GM23248 (cell line): Measurements from ENCODE around the gene SNX19. TPM values are rescaled to one million over a fixed set of nuclear protein-coding genes. Genes with fewer than 3 reads are reported as not detected.

Experiments
- DNase-seq: peaks from one replicate; pipeline ENCODE4 v3.0.0-alpha.2; 2015
- H2AFZ ChIP-seq: fragments of 200-600 bp; sonication (generic); 2 replicates; pipeline ENCODE4 v1.6.1; 2016; ENCODE audit warnings: antibody characterized with exemption
- H3F3A ChIP-seq: fragments of 200-600 bp; sonication (generic); 2 replicates; pipeline ENCODE4 v1.6.1; 2016; ENCODE audit warnings: mild to moderate bottlenecking, antibody characterized with exemption, mixed run types; ENCODE audit not compliant: insufficient read depth
- H3K27ac ChIP-seq: fragments of 200-600 bp; sonication (generic); 2 replicates; pipeline ENCODE4 v1.5.1; 2016; ENCODE audit warnings: mild to moderate bottlenecking
- H3K27me3 ChIP-seq: fragments of 200-600 bp; sonication (generic); replicated peaks from 2 replicates; pipeline ENCODE4 v1.6.1; 2016; ENCODE audit warnings: mild to moderate bottlenecking; ENCODE audit not compliant: insufficient read depth
- H3K36me3 ChIP-seq: fragments of 200-600 bp; sonication (generic); 2 replicates; pipeline ENCODE4 v1.6.1; 2016; ENCODE audit warnings: low read depth, mild to moderate bottlenecking
- H3K4me1 ChIP-seq: fragments of 200-600 bp; sonication (generic); 2 replicates; pipeline ENCODE4 v1.6.1; 2016; ENCODE audit warnings: mild to moderate bottlenecking; ENCODE audit not compliant: insufficient read depth
- H3K4me2 ChIP-seq: fragments of 200-600 bp; sonication (generic); one replicate; pipeline ENCODE4 v1.6.1; 2016; ENCODE audit warnings: mild to moderate bottlenecking; ENCODE audit not compliant: unreplicated experiment
- H3K4me3 ChIP-seq: fragments of 200-600 bp; sonication (generic); 2 replicates; pipeline ENCODE4 v1.5.1; 2016; ENCODE audit warnings: mild to moderate bottlenecking
- H3K79me2 ChIP-seq: fragments of 200-600 bp; sonication (generic); 2 replicates; pipeline ENCODE4 v1.6.1; 2016; ENCODE audit warnings: mild to moderate bottlenecking; ENCODE audit not compliant: insufficient read depth
- H3K9ac ChIP-seq: fragments of 200-600 bp; sonication (generic); 2 replicates; pipeline ENCODE4 v1.6.1; 2016; ENCODE audit warnings: mild to moderate bottlenecking
- H3K9me2 ChIP-seq: fragments of 200-600 bp; sonication (generic); 2 replicates; pipeline ENCODE4 v1.6.1; 2016; ENCODE audit warnings: mixed run types, mild to moderate bottlenecking, moderate library complexity; ENCODE audit not compliant: insufficient read depth
- H3K9me3 ChIP-seq: fragments of 200-600 bp; sonication (generic); one replicate; pipeline ENCODE4 v1.6.1; 2017; ENCODE audit warnings: low read depth
- H4K20me1 ChIP-seq: fragments of 200-600 bp; sonication (generic); 2 replicates; pipeline ENCODE4 v1.6.0; 2016; ENCODE audit not compliant: insufficient read depth
- EZH2 ChIP-seq: fragments of 200-600 bp; sonication (generic); IDR thresholded peaks from 2 replicates; pipeline ENCODE4 v1.6.1; 2018; ENCODE audit warnings: antibody characterized with exemption, mild to moderate bottlenecking; ENCODE audit not compliant: insufficient read depth, poor library complexity, severe bottlenecking
- EZH2phosphoT487 ChIP-seq: fragments of 200-600 bp; sonication (generic); IDR thresholded peaks from 2 replicates; pipeline ENCODE4 v1.6.1; 2018; ENCODE audit warnings: antibody characterized with exemption, moderate library complexity, mild to moderate bottlenecking, low read depth; ENCODE audit not compliant: insufficient read depth
- WGBS, 2 experiments: methylation state at CpG; one replicate each; pipeline ENCODE4 v1.1.6; 2015 to 2017; ENCODE audit warnings: low lambda C conversion rate in 2 of 2, low coverage in 1 of 2; ENCODE audit errors: missing lambda C conversion rate in 2 of 2; 5-methylcytosine and 5-hydroxymethylcytosine counted together
- in situ Hi-C: fragments of 300-500 bp; cut with MboI; formaldehyde crosslinking; loops from 2 replicates; pipeline ENCODE4 v1.15.0; 2020
- polyA plus RNA-seq: library from polyadenylated mRNA; unstranded; fragments of >200 nt; fragmentation: Nextera tagmentation; extraction: Ambion mirVana; gene quantifications from 2 replicates; pipeline ENCODE4 v1.2.1, GENCODE V29; 2016
- total RNA-seq: library from RNA; depleted of rRNA; stranded (reverse); fragments of >200 nt; shearing (Covaris generic); gene quantifications from 2 replicates; pipeline ENCODE4 v1.2.3, GENCODE V29; 2014

The SNX19 gene
- total and polyA plus RNA-seq, 2 experiments from 2014 or later: 40.3 to 81.9 TPM

DNA sequence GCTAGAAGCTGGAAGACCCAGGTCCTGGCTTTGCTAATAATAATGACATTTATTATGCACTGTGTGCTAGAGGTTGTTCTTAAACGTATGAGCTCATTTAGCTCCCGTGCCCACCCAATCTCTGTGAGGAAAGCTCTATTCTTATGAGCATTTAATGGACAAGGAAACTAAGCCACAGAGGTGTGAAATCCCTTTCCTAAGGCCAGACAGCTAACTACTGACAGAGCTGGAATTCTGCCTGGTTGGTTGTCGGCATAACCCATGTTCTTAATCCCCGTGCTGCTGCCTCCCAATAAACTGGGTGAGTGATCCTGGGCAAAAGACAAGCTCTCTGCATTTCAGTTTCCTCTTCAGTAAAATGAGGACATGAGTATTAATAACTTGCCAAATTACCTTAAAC lies 49.4 kb downstream of the SNX19 start:
- Histone ChIP-seq H3F3A (peaks cover 4% of the 10 kb centered on the region; the same call in 1 of the 2 replicates), H3K9me2 (no peaks in the 10 kb centered on the region), H3K79me2 (no peaks in the 10 kb centered on the region), H3K36me3 (no peaks in the 10 kb centered on the region), H3K9me3 (no peaks in the 10 kb centered on the region), H3K27ac (no peak overlapping the region), H3K4me1 (0 out of 2 replicates have a peak, but pooled peaks cover 5% of the 10 kb centered on the region), H3K27me3 (no peaks in the 10 kb centered on the region), H4K20me1 (no peaks in the 10 kb centered on the region), H3K4me3 (no peak overlapping the region), H3K9ac (no peak overlapping the region), H3K4me2 (no peak overlapping the region), H2AFZ (no peak overlapping the region)
- WGBS, 2 experiments: 56 to 61% methylated on average over 4 of the region's 4 CpGs
- DNase-seq: no peak
- in situ Hi-C loops: loop anchor here (5.0 to 10.0 kb wide), 2 partner anchors 435 to 662 kb away; no protein-coding TSS in a partner anchor
- TF ChIP-seq EZH2phosphoT487 (no peak), EZH2 (no peak)

DNA sequence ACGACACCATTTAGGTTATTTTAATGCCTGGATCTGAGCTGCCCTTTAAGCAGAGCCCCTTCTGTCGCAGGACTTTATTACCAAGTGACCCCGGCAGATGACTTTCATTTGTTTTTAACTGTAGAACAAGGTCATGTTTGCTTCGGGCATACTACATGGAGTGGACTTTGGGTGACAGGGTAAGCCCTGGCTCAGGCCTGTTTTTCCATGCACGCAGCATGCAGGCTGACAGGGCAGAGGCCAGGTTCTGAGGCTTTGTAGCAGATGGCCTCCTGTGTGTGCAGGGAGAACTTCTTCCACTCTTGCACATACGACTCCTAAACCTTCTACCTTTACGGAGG lies 50.5 kb downstream of the SNX19 start:
- TF ChIP-seq EZH2phosphoT487: no peak
- no peak for TF ChIP-seq EZH2
- in situ Hi-C loops: loop anchor here (5.0 to 10.0 kb wide), 2 partner anchors 433 to 661 kb away; no protein-coding TSS in a partner anchor
- Histone ChIP-seq H3K4me1 (no peaks in the 10 kb centered on the region), H4K20me1 (no peaks in the 10 kb centered on the region), H2AFZ (no peak overlapping the region), H3K9me2 (no peaks in the 10 kb centered on the region), H3F3A (0 out of 2 replicates have a peak, but pooled peaks cover 4% of the 10 kb centered on the region), H3K79me2 (no peaks in the 10 kb centered on the region), H3K4me2 (no peak overlapping the region), H3K4me3 (no peak overlapping the region), H3K36me3 (no peaks in the 10 kb centered on the region), H3K27ac (no peak overlapping the region), H3K9ac (no peak overlapping the region), H3K27me3 (no peaks in the 10 kb centered on the region), H3K9me3 (no peaks in the 10 kb centered on the region)
- DNase-seq: no peak
- 82 to 85% methylated on average over 7 of the region's 7 CpGs for WGBS, 2 experiments

DNA sequence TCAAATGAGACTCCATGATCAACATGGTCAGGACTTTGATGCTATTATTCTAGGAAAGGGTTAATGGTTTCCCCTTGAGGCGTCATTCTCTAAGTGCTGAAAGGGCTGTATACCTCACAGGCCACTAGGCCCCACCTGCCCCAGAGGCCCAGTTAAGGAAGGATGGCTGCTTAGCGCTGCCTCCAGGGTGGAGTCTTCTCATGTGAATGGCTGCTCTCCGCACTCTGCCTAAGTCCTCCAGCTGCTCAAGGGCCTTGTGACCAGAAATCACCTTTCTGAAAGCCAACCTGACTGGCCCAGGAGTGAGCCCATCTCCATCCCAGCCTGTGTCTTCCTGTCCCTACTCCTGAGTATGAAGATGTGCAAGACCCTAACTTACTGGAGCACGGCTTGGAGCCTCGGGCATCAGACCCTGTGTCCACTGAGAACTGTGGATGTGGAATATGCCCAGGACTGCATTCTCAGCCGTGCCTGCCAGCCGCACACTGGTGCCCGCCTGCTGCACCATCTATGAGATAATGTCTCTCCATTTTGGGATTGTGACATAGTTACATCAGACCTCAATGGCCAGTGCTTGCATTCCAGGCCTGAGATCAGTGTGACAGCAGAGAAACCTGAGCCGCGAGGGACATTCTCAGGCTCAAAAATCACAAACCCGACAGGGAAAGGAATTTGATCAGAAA lies 51.0 kb downstream of the SNX19 start:
- Histone ChIP-seq H3K36me3 (no peaks in the 10 kb centered on the region), H3K79me2 (no peaks in the 10 kb centered on the region), H3K9me2 (no peaks in the 10 kb centered on the region), H3K9ac (no peak overlapping the region), H3K4me1 (no peaks in the 10 kb centered on the region), H3K9me3 (no peaks in the 10 kb centered on the region), H3K4me3 (no peak overlapping the region), H4K20me1 (no peaks in the 10 kb centered on the region), H3F3A (0 out of 2 replicates have a peak, but pooled peaks cover 4% of the 10 kb centered on the region), H3K4me2 (no peak overlapping the region), H3K27me3 (no peaks in the 10 kb centered on the region), H2AFZ (no peak overlapping the region), H3K27ac (no peak overlapping the region)
- WGBS, 2 experiments: 81 to 85% methylated on average over 11 of the region's 11 CpGs
- in situ Hi-C loops: loop anchor here (5.0 to 10.0 kb wide), 2 partner anchors 433 to 660 kb away; no protein-coding TSS in a partner anchor
- TF ChIP-seq EZH2phosphoT487: no peak
- TF ChIP-seq EZH2: no peak
- no peak for DNase-seq

DNA sequence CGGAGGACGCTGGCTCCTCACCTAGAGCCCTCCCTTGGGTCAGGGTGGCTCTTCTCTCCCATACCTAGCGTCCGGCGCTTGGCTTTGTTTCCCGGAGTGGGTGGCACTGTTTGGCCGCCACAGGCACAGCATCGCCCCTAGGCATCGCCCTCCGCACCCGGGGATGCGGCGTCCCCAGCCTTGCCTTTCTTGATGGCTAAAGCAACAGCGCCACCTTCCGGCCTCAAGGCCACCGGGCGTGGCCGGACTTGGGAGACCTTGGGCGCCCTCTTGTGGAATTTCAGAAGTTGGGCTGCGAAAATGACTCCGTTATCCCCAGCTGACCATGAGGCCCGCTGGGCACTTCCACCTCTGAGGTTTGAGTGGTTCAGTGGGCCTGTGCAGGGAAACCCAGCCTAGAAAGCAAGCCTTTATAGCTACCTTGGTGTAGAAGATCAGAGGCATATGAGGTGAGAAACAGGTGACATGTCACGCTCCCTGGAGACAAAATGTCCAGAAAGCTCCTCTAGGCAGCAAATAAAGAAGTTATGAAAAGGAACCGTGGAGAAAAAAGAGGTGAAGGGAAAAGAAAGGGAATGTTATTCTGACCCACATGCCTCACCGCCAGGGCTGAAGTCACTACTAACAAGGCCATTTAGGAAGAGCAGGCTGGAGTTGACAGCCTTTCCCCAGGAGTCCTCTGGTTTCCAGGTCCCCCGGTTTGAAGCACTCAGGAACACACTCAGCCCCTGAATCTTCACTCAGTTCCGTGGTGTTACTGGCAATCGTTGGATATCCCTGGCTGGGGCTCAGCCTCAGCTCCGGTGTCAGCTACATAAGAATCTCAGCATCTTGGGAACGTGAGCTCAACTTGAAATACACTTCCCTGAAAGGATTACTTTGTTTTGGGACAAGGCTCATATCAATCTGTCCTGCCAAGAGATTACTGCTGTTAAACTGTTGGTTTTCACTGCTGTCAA lies 54.1 kb downstream of the SNX19 start:
- Histone ChIP-seq H3K9ac (no peak overlapping the region), H2AFZ (no peak overlapping the region), H3K4me2 (no peak overlapping the region), H3K4me3 (no peak overlapping the region), H3K9me2 (no peaks in the 10 kb centered on the region), H3K27me3 (no peaks in the 10 kb centered on the region), H3K27ac (no peak overlapping the region), H3K36me3 (no peaks in the 10 kb centered on the region), H3K79me2 (no peaks in the 10 kb centered on the region), H3K4me1 (no peaks in the 10 kb centered on the region), H3K9me3 (no peaks in the 10 kb centered on the region), H3F3A (0 out of 2 replicates have a peak, but pooled peaks cover 4% of the 10 kb centered on the region), H4K20me1 (no peaks in the 10 kb centered on the region)
- in situ Hi-C loops: loop anchor here (10.0 kb wide), 1 partner anchor 657 kb away; no protein-coding TSS in a partner anchor
- DNase-seq: peak; percentile 91
- TF ChIP-seq EZH2phosphoT487 (no peak), EZH2 (no peak)
- WGBS, 2 experiments: 24 to 25% methylated on average over 30 of the region's 30 CpGs
